Osteoblast (primary cell): ENCODE measurements around the gene MTRF1. TPM values are rescaled to one million over a fixed set of nuclear protein-coding genes. Genes with fewer than 3 reads are reported as not detected.

Experiments used
- DNase-seq: peaks from one replicate; pipeline ENCODE4 v3.0.0; 2011; ENCODE audit warnings: low spot score, mixed read lengths; ENCODE audit not compliant: insufficient read length; ENCODE audit errors: missing footprints
- H2AFZ ChIP-seq: 2 replicates; pipeline ENCODE4 v1.6.0; 2011; ENCODE audit warnings: mild to moderate bottlenecking, low read length
- H3K27ac ChIP-seq: 2 replicates; pipeline ENCODE4 v1.5.1; 2011; ENCODE audit warnings: mild to moderate bottlenecking, low read depth, low read length, moderate library complexity
- H3K27me3 ChIP-seq: 2 replicates; pipeline ENCODE4 v1.6.0; 2012; ENCODE audit warnings: mild to moderate bottlenecking, control low read depth, inconsistent platforms, low read length, moderate library complexity; ENCODE audit not compliant: insufficient read depth
- H3K36me3 ChIP-seq: 2 replicates; pipeline ENCODE4 v1.5.1; 2011; ENCODE audit warnings: mild to moderate bottlenecking, low read length, control low read depth, moderate library complexity; ENCODE audit not compliant: insufficient read depth
- H3K4me1 ChIP-seq: 2 replicates; pipeline ENCODE4 v1.5.1; 2011; ENCODE audit warnings: mild to moderate bottlenecking, low read length, control low read depth, moderate library complexity; ENCODE audit not compliant: insufficient read depth
- H3K4me2 ChIP-seq: 2 replicates; pipeline ENCODE4 v1.6.0; 2011; ENCODE audit warnings: mild to moderate bottlenecking, low read length; ENCODE audit not compliant: insufficient read depth
- H3K4me3 ChIP-seq: fragments of 200-600 bp; sonication (generic); 3 replicates; pipeline ENCODE4 v1.5.1; 2012; ENCODE audit warnings: mild to moderate bottlenecking, low read length, inconsistent platforms; ENCODE audit not compliant: insufficient read depth
- H3K79me2 ChIP-seq: 2 replicates; pipeline ENCODE4 v1.6.0; 2012; ENCODE audit warnings: mild to moderate bottlenecking, low read length, control low read depth, inconsistent platforms; ENCODE audit not compliant: insufficient read depth
- H3K9me3 ChIP-seq: 2 replicates; pipeline ENCODE4 v1.5.1; 2011; ENCODE audit warnings: low read depth, low read length, control low read depth
- H4K20me1 ChIP-seq: 2 replicates; pipeline ENCODE4 v1.6.0; 2012; ENCODE audit warnings: mild to moderate bottlenecking, low read length, control low read depth; ENCODE audit not compliant: insufficient read depth
- CTCF ChIP-seq: IDR thresholded peaks from 2 replicates; pipeline ENCODE4 v1.5.1; 2011; ENCODE audit warnings: mild to moderate bottlenecking, low read depth, low read length, moderate library complexity; ENCODE audit errors: extremely low read depth
- total RNA-seq: library from RNA; depleted of rRNA; stranded (reverse); fragments of >200 nt; gene quantifications from 2 replicates; pipeline ENCODE4 v1.2.3, GENCODE V29; 2012

The MTRF1 gene
- total RNA-seq, 1 donor: 6.9 TPM

GRCh38 chr13:41232578-41233480 is 30.5 kb downstream of the MTRF1 start:
- DNase-seq: no peak
- H3K36me3 ChIP-seq: no peaks in the 10 kb centered on the region
- no peaks in the 10 kb centered on the region for H3K27me3 ChIP-seq
- H3K4me1 ChIP-seq: no peaks in the 10 kb centered on the region
- no peak overlapping the region for H3K4me3 ChIP-seq
- H3K27ac ChIP-seq: no peak overlapping the region
- H3K79me2 ChIP-seq: no peaks in the 10 kb centered on the region
- H3K9me3 ChIP-seq: no peaks in the 10 kb centered on the region
- H2AFZ ChIP-seq: no peak overlapping the region
- no peak overlapping the region for H3K4me2 ChIP-seq
- no peak for TF ChIP-seq CTCF
- H4K20me1 ChIP-seq: no peaks in the 10 kb centered on the region

- Histone ChIP-seq H3K27me3 (no peaks in the 10 kb centered on the region), H3K36me3 (no peaks in the 10 kb centered on the region), H3K4me1 (no peaks in the 10 kb centered on the region), H3K27ac (no peak overlapping the region), H3K9me3 (no peaks in the 10 kb centered on the region), H3K4me3 (no peak overlapping the region), H4K20me1 (no peaks in the 10 kb centered on the region), H2AFZ (no peak overlapping the region), H3K4me2 (no peak overlapping the region), H3K79me2 (no peaks in the 10 kb centered on the region)
- no peak for TF ChIP-seq CTCF
- DNase-seq: no peak
Measured at GRCh38 chr13:41231786-41232185, 31.6 kb downstream of the MTRF1 start.

- Histone ChIP-seq H3K27me3 (no peaks in the 10 kb centered on the region), H3K36me3 (no peaks in the 10 kb centered on the region), H3K4me3 (no peak overlapping the region), H3K4me1 (no peaks in the 10 kb centered on the region), H2AFZ (no peak overlapping the region), H4K20me1 (no peaks in the 10 kb centered on the region), H3K9me3 (no peaks in the 10 kb centered on the region), H3K79me2 (no peaks in the 10 kb centered on the region), H3K4me2 (no peak overlapping the region), H3K27ac (no peak overlapping the region)
- no peak for TF ChIP-seq CTCF
- DNase-seq: no peak
Measured at GRCh38 chr13:41231025-41231677, 32.2 kb downstream of the MTRF1 start.

GRCh38 chr13:41229356-41229755 is 34.0 kb downstream of the MTRF1 start:
- H2AFZ ChIP-seq: no peak overlapping the region
- H3K4me3 ChIP-seq: no peak overlapping the region
- TF ChIP-seq CTCF: no peak
- H3K4me2 ChIP-seq: no peak overlapping the region
- H3K4me1 ChIP-seq: peaks cover 5% of the 10 kb centered on the region
- H3K27ac ChIP-seq: no peak overlapping the region
- no peak for DNase-seq
- H3K9me3 ChIP-seq: no peaks in the 10 kb centered on the region
- H4K20me1 ChIP-seq: no peaks in the 10 kb centered on the region
- no peaks in the 10 kb centered on the region for H3K36me3 ChIP-seq
- no peaks in the 10 kb centered on the region for H3K27me3 ChIP-seq
- H3K79me2 ChIP-seq: no peaks in the 10 kb centered on the region
